ENCODE measurements around the gene SNX15. TPM values are rescaled to one million over a fixed set of nuclear protein-coding genes. Genes with fewer than 3 reads are reported as not detected.

Gene SNX15
- polyA plus RNA-seq, 5 donors: 19.8 to 29.3 (median 24.4) TPM

DNA sequence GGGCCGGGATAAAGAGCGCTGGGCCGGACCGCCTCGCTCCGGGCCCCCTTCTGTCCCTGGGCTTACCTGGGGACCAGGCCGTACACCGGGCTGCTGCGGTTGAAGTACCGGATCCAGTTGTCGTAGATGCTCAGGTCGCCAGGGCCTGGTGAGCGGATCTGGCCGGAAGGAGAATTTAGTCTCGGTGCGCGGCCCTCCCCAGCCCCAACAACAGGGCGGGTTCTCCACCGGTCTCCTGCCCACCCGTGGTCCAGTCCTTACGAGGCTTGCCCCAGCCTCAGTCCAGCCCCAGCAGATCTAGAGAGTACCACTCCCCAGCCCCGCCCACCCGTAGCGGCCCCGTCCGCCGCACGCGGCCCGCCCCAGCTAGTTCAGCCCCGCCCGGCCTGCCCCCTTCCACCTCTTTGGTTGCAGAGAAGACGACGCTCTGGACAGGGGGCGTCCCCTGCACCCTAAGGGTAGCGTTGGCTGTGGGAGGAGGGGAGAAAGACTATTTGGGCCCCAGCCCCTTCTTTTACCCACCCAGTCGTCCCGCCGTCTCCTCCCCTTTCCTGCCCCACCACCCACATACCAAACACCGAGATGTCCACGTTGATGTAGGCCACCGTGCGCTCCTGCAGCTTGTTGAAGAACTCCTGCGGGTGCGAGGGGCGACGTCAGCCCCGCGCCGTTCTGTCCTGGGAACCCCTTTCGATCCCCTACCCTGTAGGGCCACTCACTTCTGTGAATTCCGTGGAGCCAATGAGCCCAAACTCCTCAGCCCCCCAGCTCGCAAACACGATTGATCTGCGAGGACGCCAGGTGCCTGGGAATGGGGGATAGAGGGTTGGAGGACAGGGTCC, 20.6 kb downstream of the SNX15 start:
- no peak for DNase-seq

DNA sequence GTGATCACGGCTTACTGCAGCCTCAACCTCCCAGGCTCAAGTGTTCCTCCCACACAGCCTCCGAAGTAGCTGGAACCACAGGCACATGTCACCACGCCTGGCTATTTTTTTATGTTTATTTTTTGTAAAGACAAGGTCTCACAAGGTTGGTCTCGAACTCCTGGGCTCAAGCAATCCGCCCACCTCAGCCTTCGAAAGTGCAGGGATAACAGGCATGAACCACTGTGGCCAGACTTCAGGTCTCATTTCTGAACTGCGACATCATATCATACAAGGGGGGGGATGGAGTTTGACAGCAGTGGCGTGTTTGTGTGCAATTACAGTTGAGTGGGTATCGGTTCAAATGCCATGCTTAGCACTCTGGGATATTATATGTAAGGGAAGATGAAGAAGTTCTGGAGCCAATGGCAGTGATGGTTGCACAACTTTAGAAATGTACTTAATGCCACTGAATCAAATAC, 24.2 kb downstream of the SNX15 start:
- DNase-seq: no peak

DNA sequence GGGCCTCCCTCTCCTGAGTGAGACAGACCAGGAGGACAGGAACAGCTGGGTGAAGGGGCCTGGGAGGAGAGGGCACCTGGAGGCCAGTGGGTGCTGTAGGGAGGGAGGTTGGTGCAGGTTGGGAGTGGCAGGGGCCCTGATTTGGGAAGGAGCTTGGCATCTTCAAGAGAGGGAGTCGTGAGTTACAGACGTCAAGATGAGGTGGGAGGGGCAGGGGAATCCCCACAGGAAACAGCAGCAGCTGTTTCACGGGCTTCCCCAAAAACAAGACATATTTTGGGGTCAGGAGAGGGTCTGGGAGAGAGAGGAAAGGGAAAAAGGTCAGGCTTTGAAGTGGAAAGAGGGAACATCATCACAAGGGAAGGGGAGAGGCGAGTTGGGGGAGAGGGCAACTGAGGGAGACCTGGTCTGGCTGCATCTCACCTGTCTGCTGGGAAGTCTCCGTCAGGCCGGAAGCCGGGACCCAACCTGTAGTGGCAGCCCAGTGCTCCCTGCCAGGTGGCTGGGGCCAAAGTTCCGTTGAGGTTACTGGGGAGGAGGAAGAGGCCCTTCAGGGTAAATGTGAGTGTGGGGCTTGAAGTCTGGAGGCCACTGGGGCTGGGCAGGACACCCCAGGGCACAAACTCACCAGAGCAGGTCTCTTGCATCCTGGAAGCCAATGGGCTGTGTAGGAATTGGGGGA, 26.7 kb downstream of the SNX15 start:
- no peak for DNase-seq

DNA sequence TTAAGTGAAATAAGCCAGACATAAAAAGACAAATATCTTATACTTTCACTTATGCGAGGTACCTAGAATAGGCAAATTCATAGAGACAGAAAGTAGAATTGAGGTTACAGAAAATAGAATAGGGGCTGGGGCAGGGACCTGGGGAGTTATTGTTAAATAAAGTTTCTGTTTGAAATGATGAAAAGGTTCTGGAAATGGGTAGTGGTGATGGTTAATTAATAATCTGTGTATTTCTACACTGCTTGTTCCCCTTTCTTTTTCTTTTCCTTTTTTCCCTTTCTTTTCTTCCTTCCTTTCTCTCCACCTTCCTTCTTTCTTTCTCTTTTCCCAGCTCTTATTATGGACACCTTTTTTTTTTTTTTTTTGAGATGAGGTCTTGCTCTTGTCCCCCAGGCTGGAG, 28.3 kb downstream of the SNX15 start:
- no peak for DNase-seq

DNA sequence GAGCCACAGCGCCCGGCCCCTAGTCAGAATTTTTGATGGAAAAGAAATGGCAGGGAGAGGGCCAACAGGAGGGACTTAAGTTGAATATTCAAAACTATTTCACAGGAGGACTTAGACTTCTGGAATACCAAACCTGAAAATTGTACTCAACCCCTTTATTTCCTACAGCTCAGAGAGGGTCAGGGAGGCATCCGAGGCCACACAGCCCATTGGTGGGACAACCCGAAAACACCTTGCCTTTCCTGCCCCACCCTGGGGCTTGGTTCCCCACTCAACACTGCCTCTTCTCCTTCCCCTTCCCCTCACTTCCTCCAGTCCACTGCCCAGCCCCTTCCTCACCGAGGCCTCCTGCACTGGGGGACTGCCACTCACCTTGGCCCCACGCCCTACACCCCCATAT, 29.8 kb downstream of the SNX15 start:
- DNase-seq: no peak

DNA sequence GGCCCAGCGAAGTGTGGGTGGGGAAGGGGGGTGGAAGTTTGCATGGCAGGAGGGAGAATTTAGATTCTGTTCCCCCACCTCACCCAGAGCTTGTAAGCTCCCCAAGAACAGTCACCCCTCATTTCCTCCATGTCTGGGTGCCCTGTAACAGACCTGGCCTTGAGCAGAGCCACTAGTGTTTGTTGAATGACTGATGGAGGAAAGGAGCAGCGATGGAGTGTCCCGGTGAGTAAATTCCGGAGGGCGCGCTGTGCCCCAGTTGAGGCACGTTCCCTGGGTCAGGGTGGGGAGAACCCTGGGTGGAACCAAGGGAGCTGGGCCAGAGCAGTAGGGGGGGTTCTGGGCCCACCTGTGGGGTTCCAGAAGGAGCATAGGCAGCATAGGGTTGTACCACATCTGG, 30.3 kb downstream of the SNX15 start:
- no peak for DNase-seq

DNA sequence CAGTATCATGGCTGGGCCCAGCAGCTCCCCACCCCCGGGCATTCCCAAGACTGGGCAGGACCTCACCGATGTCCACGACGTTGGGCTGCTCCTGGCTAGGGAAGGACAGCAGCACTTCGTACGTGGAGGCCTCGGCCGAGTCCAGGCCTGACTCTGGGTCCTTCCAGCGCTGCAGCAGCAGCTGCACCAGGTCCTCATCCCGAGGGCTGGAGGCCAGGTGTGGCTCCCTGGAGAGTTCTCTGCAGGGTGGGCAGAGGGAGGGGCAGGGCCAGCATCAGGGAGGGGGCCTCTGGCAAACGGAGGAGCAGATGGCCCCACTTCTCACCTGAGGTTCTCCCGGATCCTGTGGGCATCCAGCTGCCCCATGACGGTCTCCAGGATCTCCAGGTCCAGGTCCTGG, 30.8 kb downstream of the SNX15 start:
- DNase-seq: no peak

DNA sequence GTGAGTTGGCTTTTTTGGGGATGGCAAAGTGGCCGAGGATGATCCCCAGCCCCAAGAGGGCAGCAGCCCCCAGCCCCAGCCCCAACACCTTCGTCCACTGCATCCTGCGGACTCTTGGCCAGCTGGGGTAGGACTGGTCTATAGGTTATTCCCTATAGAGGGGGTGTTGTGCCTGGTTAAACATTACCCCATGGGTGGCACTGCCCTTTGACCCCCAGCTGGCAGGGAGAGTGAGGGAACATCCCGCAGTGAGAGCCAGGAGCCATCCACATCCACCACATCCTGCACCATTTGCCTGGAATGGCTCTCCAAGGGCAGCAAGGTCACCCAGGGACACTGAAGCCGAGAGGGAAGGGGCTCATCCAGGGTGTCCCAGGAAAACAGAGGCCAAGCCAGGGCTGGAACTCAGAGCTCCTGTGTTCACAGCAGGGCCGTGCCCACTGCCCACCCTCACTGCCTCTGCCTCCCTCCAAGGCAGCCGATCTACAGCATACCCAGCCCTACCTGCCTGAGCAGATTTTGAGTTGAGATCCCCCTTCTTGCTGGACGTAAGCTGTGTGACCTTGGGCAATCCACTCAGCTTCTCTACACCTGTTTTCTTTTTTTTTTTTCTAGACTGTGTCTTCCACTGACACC, 31.3 kb downstream of the SNX15 start, which contains the start of gene NAALADL1:
Gene NAALADL1, minus strand, starts transcription at position 135 of the 636 bp plus-strand sequence. Its CDS starts 32 bp downstream, at position 103.
- no peak for DNase-seq

DNA sequence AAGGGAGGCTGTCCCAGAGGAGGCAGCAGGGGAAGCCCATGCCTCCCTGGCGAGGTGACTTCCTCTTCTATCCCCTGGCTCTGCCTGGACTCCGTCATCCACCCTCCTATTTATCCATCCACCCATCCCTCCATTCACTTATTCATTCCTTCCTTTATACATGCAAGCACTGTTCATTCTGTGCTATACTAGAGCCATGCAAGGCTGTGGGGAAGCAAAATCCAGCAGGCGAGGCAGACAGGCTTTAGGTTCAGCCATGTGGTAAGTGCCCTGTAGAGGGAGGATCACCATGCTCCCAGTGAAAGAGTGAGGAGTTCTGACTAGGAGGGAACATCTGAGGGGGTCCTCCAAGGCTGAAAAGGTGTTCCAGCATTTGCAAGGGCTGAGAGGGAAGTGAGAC, 32.3 kb downstream of the SNX15 start:
- DNase-seq: no peak

DNA sequence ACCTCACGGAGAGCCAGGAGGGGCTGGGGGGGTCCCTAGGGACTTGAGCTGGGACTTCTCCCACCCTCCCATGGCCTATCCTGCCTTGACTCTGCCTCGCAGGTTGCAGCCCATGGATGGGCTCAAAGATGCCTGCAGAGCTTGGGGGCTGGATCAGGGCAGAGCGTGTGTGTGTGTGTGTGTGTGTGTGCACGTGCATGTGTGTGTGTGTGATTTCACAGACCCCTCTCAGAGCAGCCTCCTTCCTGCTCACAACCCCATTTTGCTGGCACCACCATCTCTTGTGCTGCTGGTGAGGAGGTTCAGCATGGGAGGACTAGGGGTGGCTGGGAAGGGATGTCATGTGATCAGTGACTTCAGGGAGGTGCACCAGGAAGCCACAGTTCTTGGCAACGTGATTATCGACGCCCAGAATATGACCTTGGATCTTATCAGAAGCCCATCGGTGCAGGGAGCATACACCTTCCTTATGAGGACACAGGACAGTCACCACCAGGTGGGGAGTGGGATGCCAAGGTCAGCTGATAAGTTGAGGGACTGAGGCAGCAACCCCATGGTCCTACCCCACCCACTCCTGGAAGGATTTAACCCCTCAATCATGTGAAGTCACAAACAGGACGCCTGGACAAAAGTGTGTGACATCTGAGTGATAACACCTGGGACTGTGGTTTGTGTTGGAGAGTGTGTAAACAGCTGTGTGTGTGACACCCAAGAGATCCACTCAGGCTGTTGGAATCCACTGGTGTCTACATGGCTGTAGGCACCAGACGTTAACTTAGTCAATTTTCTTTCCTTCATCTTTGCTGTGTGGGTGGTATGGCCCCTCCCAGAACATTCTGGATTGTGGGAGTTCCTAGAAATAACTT, 33.0 kb downstream of the SNX15 start:
- no peak for DNase-seq

DNA sequence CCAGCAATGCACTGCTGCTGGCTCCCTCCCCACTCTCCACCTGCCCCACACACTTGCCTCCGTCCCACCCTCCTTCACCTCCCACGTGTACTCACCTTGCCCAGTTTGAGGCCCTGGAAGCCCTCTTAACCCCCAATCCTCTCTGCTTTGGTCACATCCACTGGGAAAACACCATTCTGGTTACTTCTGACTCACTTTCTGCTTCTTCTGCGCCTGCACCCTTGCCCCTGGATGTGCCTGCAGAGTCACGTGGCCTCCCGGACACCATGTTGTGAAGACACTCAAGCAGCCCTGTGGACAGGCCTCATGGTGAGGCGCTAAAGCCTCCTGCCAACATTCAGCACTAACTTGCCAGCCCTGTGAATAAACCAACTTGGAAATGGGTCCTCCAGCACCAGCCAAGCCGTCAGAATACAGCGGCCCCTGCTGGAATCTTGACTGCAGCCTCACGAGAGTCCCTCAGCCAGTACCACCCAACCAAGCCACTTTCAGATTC, 33.7 kb downstream of the SNX15 start:
- DNase-seq: no peak

DNA sequence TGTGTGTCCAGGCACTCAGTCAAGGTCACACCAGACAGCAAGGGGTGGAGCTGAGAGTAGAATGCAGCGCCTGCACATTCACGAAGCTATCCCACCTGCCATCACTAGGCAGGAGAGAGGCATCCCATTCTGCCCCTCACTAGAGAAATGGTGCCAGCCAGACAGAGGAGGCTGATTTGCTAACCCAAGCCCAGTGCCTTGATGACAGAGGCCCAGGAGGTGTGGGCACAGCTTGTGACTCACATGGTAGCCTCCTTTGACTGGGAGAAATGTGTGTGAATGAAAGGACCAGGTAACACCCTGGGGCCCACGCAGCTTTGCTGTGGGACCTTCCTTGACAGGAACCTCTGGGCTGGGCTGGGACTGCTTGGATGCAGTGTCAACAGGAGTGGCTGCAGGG, 36.3 kb downstream of the SNX15 start:
- no peak for DNase-seq

DNA sequence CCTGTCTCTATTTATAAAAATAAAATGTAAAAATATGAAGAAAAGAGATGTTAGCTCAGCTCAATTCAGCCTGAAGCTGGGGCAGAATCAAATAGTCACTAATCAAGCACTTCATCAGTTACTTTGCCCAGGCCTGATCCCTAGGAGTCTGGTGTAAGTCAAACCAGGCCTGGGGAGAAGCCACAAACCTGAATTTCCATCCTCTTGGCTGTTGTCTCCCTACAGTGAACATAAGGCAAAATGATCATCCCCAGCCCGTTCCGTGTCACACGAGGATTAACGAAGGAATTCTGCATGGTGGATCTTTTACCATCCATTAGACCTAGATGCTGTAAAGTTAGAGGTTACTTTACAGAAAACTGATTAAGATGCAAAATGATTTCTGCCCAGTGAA, 37.6 kb downstream of the SNX15 start:
- no peak for DNase-seq

DNA sequence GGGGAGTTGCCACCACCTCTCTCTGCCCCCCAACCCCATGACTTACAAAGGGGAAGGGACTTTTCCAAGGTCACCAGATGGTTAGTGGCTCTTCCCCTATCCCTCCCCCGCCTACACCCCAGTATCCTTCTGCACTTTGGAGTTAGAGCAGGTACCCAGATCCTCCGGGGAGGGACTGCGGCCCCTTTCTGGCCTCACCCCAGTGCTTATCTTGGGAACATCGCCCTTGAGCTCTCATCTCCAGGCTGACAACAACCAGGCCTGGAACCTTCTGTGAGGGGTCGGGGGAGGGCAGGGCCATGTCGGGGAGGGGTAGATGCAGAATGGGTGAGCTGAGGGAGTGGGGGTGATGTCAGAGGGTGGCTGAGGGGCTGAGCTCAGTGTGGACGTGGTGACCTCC, 38.6 kb downstream of the SNX15 start:
- no peak for DNase-seq

DNA sequence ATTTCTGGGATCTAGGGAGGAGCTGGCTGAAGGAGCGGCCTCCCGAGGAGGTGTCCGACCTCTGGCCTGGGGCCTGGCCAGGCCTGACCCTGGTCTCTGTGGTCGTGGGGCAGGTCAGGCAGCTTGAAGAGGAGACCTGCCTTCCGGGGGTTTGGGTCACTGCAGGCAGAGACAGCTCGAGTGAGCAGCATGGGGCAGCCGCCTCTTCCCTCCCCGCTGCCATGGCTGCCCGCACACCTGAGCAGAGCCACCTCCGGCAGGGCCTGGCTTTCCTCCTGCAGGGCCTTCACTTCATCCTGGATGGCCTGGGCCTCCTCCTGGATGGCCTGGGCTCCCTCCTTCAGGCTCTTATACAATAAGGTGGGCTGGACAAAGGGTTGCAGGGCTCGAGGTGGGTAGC, 39.1 kb downstream of the SNX15 start:
- no peak for DNase-seq

DNA sequence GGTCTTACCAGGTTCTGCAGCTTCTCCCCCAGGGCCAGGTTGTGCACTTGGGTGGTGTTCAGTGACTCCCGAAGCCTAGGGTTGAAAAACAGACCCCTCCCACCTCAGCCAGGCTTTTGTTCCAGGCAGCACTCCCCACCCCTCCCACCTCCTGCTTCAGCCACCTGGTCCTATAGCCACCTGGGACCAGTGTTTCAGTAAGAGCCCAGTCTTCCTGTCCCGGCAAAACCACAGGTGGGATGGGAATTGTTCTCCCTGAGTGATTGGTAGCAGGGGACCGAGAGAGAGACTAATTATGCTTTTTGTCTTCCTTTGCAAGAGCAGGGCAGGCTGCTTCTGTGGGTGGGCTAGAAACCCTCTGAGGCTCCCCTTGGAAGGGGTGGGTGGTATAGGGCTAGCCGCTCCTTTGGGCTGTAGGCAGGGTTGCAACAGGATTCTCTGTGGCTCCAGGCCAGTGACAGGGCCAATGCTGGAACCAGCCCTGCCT, 39.6 kb downstream of the SNX15 start:
- no peak for DNase-seq

DNA sequence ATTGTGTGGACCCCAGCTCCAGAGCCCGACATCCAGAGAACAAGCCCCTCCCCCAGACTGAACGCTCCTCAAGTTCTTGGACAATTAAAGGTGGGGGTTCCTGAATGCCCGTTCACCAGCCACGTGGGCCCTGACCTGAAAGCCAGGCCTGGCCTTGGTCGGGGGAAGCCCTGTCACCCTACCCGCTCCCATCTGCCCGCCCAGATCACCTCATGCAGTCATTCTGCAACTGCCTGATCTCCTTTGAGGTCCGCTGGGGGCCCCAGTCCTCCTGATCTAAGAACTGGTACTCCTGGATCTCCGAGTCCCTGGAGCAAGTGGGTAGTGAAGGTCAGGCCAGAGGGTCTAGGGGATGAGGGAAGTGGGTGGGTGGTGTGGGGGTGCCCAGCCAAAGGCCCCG, 40.2 kb downstream of the SNX15 start:
- no peak for DNase-seq

DNA sequence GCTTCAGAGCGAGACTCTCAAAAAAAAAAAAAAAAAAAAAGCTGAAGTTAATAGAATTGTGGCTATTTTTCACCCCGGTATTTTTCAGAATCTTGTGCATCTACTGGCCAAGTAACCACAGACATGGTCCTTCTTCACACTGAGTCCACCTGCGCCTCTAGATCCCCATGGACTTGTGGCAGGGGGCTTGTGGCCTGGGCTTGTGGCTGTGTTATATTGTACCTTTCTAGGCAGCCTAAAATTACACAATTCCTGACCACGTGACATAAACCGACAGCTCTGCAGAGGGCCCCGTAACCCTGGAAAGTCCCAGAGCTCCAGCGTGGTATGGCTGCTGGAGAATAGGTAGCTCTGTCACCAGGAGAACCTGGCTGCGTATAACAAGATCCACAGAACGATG, 42.0 kb downstream of the SNX15 start:
- DNase-seq: no peak

DNA sequence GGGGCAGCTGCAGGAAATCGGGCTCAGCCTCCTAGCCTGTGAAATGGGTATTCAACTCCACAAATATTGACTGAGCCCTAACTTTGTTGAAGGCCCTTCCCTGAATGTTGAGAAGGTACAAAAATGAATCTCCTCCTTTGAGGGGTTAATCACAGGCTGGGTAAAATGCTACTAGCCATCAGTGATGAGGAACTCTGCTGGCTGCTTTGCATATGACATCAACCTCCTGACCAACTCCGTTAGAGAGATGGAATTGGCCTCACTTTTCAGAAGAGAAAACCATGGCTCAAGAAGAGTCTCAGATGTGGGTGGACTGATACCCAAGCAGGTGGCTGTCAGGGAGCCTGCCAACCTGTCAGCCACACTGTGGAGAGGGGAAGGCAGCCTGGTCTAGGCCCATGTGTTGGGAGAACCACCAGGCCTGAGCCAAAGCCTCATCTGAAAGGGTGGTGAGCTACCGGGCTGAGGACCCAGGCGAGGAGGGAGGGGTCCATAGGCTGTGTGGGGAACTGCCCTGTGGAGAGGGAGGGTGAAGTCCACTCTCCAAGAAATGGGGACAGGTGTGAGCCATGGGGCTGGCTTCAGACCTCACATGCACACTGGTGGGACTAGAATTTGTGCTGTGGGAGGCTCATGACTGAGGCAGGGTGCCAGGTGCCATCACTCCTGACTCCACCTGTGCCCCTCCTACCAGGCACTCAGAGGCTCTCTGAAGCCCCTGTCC, 44.8 kb downstream of the SNX15 start:
- no peak for DNase-seq

DNA sequence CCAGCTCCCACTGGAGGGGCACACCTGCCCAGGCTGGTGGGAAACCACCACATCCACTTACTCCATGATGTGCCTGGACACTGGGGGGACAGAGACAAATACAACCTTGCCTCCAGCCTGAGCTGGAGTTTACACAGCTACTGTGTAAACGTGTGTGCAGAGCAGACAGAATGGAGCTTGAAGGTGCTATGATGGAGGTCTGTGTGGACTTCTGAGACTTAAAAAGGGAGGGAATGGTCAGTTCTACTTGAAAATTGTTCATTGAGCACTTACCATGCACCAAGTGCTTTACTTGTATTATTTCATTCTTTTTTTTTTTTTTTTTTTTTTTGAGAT, 45.4 kb downstream of the SNX15 start:
- no peak for DNase-seq

DNA sequence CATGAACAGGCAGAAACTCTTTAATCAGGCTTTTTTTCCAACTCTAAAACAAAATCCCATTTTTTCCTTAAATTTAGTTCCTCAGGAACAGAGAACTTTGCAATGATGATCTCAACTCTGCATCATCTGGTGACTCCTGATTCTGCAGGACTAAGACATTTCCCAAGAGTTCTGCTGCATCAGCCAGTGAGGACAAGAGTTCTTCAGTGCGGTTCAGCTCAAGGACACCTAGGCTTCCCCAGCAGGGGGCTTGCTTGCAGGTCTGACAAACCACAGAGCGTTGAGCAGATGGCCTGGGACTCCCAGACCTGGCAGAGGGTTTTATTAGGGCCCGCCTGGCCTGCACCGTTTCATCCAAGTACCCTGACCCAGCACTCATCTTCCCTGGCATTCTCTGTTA, 50.2 kb downstream of the SNX15 start:
- no peak for DNase-seq
